ENCODE data around the gene RAB2B. TPM values are rescaled to one million over a fixed set of nuclear protein-coding genes. Genes with fewer than 3 reads are reported as not detected.

Gene RAB2B
- total RNA-seq, 2 donors from 2014 or later: 41.2 to 42.9 TPM

DNA sequence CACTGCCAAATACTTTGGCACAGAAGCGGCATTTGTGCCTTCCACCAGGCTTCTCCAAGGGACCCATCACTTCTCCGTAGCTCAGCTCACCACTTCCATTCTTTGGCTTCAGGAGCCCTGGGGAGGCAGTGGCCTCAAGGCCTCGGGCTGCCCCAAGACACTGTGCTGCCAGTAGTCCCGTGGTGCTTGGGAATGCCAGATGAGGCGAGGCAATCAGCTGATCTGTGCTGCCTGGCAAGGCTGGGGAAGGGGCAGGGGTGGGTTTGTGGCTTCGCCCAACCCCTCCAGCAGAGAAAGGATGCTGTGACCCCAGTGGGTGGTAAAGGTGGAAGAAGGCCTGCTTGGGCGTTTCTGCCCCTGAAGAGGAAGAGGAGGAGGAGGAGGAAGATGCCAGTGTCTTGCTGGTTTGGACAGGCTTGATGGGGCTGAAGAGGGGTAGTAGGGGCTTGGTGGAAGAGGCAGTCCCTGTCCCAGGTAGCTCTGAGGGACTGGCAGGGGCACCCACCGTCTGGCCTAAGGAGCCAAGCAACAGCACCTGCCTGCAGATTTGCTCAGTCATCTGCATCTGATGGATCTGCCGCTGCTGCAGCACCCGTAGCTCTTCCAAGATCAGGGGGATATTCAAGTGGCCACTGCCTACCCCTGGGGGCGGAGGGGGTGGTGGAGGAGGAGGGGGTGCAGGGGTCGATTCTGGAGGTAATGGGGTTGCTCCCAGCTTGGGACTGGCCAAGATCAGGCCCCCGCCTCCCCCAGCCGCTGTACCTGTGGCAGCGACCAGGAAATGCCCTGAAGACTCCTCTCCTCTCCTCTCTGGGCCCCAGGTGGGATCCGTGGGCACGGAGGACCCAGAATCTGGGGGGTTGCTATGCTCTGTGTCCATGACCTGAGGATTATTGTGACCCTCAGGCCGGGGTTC is 48.1 kb upstream of the RAB2B start:
- H3K9me3 ChIP-seq (ENCODE audit: control insufficient read depth, low read length): no peaks in the 10 kb centered on the region
- H3K36me3 Mint-ChIP-seq (ENCODE audit: low read depth): peaks cover 45% of the 10 kb centered on the region
- no peaks in the 10 kb centered on the region for H3K27me3 ChIP-seq (ENCODE audit: control insufficient read depth, insufficient read depth, low read length, poor library complexity, severe bottlenecking)
- peak overlapping the region; percentile 99 for H3K27ac Mint-ChIP-seq
- peak overlapping the region; percentile 76 for H3K9ac ChIP-seq (ENCODE audit: extremely low read depth, low read length, poor library complexity, severe bottlenecking)
- no peak overlapping the region for H3K27ac ChIP-seq (ENCODE audit: low read depth, low read length)
- peaks cover 37% of the 10 kb centered on the region for H3K36me3 ChIP-seq (ENCODE audit: control insufficient read depth, insufficient read depth, low read length)
- H3K4me3 Mint-ChIP-seq: peak overlapping the region; percentile 85
- WGBS, 2 experiments (ENCODE audit: insufficient coverage in 1 of 2, insufficient read length in 1 of 2): 80 to 81% methylated on average over 11 to 18 of the region's 18 CpGs
- peak overlapping the region; percentile 86 for H3K4me3 ChIP-seq (ENCODE audit: low read length)
- H3K9me3 Mint-ChIP-seq: no peaks in the 10 kb centered on the region
- H3K4me1 ChIP-seq (ENCODE audit: control insufficient read depth, insufficient read depth, low read length): peaks cover 19% of the 10 kb centered on the region
- TF ChIP-seq CTCF (conservative IDR thresholded peaks at IDR 0.05): no peak
- H3K27me3 Mint-ChIP-seq (ENCODE audit: insufficient read depth): no peaks in the 10 kb centered on the region
- H3K4me1 Mint-ChIP-seq: peaks cover 67% of the 10 kb centered on the region
- DNase-seq: no peak

DNA sequence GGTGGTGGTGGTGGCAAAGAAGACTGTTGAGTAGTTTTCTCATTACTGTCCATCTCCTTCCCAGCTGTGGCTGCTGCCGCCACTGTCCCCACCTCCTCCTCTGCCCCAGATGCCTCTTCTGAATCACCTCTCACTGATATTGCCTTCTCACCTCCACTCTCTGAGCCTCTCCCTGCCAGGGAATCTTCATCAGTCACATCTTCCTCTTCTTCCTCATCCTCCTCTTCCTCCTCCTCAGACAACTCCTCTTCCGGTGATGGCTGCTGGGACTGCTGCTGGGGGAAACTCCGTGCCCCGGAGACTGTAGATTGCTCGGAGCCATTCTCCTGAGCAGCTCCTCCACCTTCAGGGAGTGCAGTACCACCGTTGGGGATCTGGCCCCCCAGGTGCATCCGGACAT is 46.4 kb upstream of the RAB2B start:
- Mint-ChIP-seq H3K4me1 (peaks cover 55% of the 10 kb centered on the region), H3K27me3 (ENCODE audit: insufficient read depth) (no peaks in the 10 kb centered on the region), H3K36me3 (ENCODE audit: low read depth) (peaks cover 45% of the 10 kb centered on the region), H3K27ac (peak overlapping the region; percentile 68), H3K9me3 (no peaks in the 10 kb centered on the region), H3K4me3 (peak overlapping the region; percentile 31)
- H3K36me3 ChIP-seq (ENCODE audit: control insufficient read depth, insufficient read depth, low read length): peaks cover 37% of the 10 kb centered on the region
- no peaks in the 10 kb centered on the region for H3K9me3 ChIP-seq (ENCODE audit: control insufficient read depth, low read length)
- 77 to 94% methylated on average over 3 to 7 of the region's 7 CpGs for WGBS, 2 experiments (ENCODE audit: insufficient coverage in 1 of 2, insufficient read length in 1 of 2)
- H3K9ac ChIP-seq (ENCODE audit: extremely low read depth, low read length, poor library complexity, severe bottlenecking): no peak overlapping the region
- no peak for DNase-seq
- H3K27me3 ChIP-seq (ENCODE audit: control insufficient read depth, insufficient read depth, low read length, poor library complexity, severe bottlenecking): no peaks in the 10 kb centered on the region
- TF ChIP-seq CTCF (conservative IDR thresholded peaks at IDR 0.05): no peak
- peaks cover 11% of the 10 kb centered on the region for H3K4me1 ChIP-seq (ENCODE audit: control insufficient read depth, insufficient read depth, low read length)
- no peak overlapping the region for H3K4me3 ChIP-seq (ENCODE audit: low read length)
- H3K27ac ChIP-seq (ENCODE audit: low read depth, low read length): no peak overlapping the region

DNA sequence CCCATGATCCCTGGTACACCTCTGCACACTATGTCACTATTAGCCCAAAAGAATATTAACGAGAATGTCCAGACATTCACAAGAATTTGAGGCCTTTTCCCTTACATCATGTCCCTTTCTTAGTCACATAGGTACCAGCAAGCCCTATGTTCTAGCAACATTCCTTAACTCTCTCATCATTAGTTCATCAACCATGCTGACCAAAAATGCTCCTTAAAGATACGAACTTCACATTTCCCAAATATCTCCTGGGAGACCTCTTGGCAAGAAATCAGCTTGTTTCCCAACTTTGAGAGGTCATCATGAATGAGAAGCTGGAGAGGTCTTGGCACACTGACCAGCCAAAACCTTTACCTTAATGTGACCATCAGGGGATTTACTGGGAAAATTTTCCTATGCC is 44.7 kb upstream of the RAB2B start:
- H3K27ac ChIP-seq (ENCODE audit: low read depth, low read length): no peak overlapping the region
- Mint-ChIP-seq H3K36me3 (ENCODE audit: low read depth) (peaks cover 45% of the 10 kb centered on the region), H3K9me3 (no peaks in the 10 kb centered on the region), H3K27ac (peak overlapping the region; percentile 76), H3K27me3 (ENCODE audit: insufficient read depth) (no peaks in the 10 kb centered on the region), H3K4me1 (peaks cover 42% of the 10 kb centered on the region), H3K4me3 (no peak overlapping the region)
- TF ChIP-seq CTCF (conservative IDR thresholded peaks at IDR 0.05): no peak
- no peaks in the 10 kb centered on the region for H3K9me3 ChIP-seq (ENCODE audit: control insufficient read depth, low read length)
- H3K9ac ChIP-seq (ENCODE audit: extremely low read depth, low read length, poor library complexity, severe bottlenecking): no peak overlapping the region
- peaks cover 37% of the 10 kb centered on the region for H3K36me3 ChIP-seq (ENCODE audit: control insufficient read depth, insufficient read depth, low read length)
- H3K27me3 ChIP-seq (ENCODE audit: control insufficient read depth, insufficient read depth, low read length, poor library complexity, severe bottlenecking): no peaks in the 10 kb centered on the region
- 86 to 94% methylated on average over 1 to 2 of the region's 2 CpGs for WGBS, 2 experiments (ENCODE audit: insufficient coverage in 1 of 2, insufficient read length in 1 of 2)
- DNase-seq: no peak
- peaks cover 8% of the 10 kb centered on the region for H3K4me1 ChIP-seq (ENCODE audit: control insufficient read depth, insufficient read depth, low read length)
- no peak overlapping the region for H3K4me3 ChIP-seq (ENCODE audit: low read length)
